GM18505 (cell line): ENCODE results near the gene GJA4.
"Not testable (repeated sequence)": the region's sequence is repeated elsewhere in the genome, so short reads cannot be mapped to it uniquely, and the experiment has no call there.

Source experiments
- ATAC-seq: cut with Tn5 transposase; IDR thresholded peaks from one replicate; pipeline ENCODE4 v1.9.1; 2021; ENCODE audit not compliant: unreplicated experiment
- POLR2A ChIP-seq: IDR thresholded peaks from 4 replicates; pipeline ENCODE4 v1.6.1; 2011; ENCODE audit warnings: borderline replicate concordance; ENCODE audit not compliant: insufficient read depth, insufficient read length; ENCODE audit errors: extremely low read depth

The GJA4 gene

GRCh38 chr1:34787461-34788420 lies 5.1 kb upstream of the GJA4 start:
- no peak for TF ChIP-seq POLR2A
- no peak for ATAC-seq

GRCh38 chr1:34790985-34791384 lies 1.8 kb upstream of the GJA4 start:
- no peak for ATAC-seq
- no peak for TF ChIP-seq POLR2A

- no peak for ATAC-seq
- no peak for TF ChIP-seq POLR2A
Measured at GRCh38 chr1:34792424-34792823, 375 bp upstream of the GJA4 start.

- no peak for ATAC-seq
Measured at GRCh38 chr1:34794001-34794789, 1.4 kb downstream of the GJA4 start.

GRCh38 chr1:34794790-34795180 lies 2.0 kb downstream of the GJA4 start:
- TF ChIP-seq POLR2A: no peak
- ATAC-seq: no peak

More at GRCh38 chr1:34794001-34794789, 1.4 kb downstream of the GJA4 start:
- TF ChIP-seq POLR2A: no peak

- TF ChIP-seq POLR2A: no peak
- ATAC-seq: no peak
Measured at GRCh38 chr1:34795916-34796315, 3.1 kb downstream of the GJA4 start.

GRCh38 chr1:34796990-34797389 lies 4.2 kb downstream of the GJA4 start:
- ATAC-seq: no peak
- no peak for TF ChIP-seq POLR2A

- no peak for ATAC-seq
- TF ChIP-seq POLR2A: no peak
Measured at GRCh38 chr1:34800214-34800613, 7.4 kb downstream of the GJA4 start.

- no peak for TF ChIP-seq POLR2A
- no peak for ATAC-seq
Measured at GRCh38 chr1:34803770-34804169, 11.0 kb downstream of the GJA4 start.

GRCh38 chr1:34806396-34806795 lies 13.6 kb downstream of the GJA4 start:
- TF ChIP-seq POLR2A: no peak
- ATAC-seq: no peak

- TF ChIP-seq POLR2A: no peak
- no peak for ATAC-seq
Measured at GRCh38 chr1:34808051-34808810, 15.4 kb downstream of the GJA4 start.

GRCh38 chr1:34810781-34811180 lies 18.0 kb downstream of the GJA4 start:
- not testable (repeated sequence) for ATAC-seq

GRCh38 chr1:34816332-34816731 lies 23.5 kb downstream of the GJA4 start:
- ATAC-seq: no peak
- no peak for TF ChIP-seq POLR2A
